Pulmonary artery endothelial cell (primary cell): Measurements from ENCODE around the gene PSME2. TPM values are rescaled to one million over a fixed set of nuclear protein-coding genes. Genes with fewer than 3 reads are reported as not detected.

Experiments
- DNase-seq: peaks from one replicate; pipeline ENCODE4 v3.0.0-alpha.2; 2011; ENCODE audit warnings: low read depth, low spot score
- total RNA-seq: library from RNA; depleted of rRNA; stranded (reverse); fragments of >200 nt; gene quantifications from 2 replicates; pipeline ENCODE4 v1.2.3, GENCODE V29; 2014

Gene PSME2
- total RNA-seq: 155 and 175 TPM in 2 replicates

GRCh38 chr14:24146453-24146977, at the start of gene PSME2:
TSS of gene PSME2 (minus strand) at chr14:24146610. CDS start at chr14:24146581, 29 bp downstream.
- DNase-seq: peak; percentile 94

GRCh38 chr14:24195186-24196070, 49.0 kb upstream of the PSME2 start, which contains the start of gene TM9SF1:
TSS of gene TM9SF1 (minus strand) at chr14:24195441. CDS start at chr14:24195019, 422 bp downstream.
- peak; percentile 66 for DNase-seq

- no peak for DNase-seq
These were observed 48.4 kb upstream of the PSME2 start for GRCh38 chr14:24194873-24195185.

- DNase-seq: no peak
These were observed 47.9 kb upstream of the PSME2 start for GRCh38 chr14:24194186-24194872.

GRCh38 chr14:24192933-24193332, 46.5 kb upstream of the PSME2 start:
- DNase-seq: no peak

- DNase-seq: no peak
These were observed 44.0 kb upstream of the PSME2 start for GRCh38 chr14:24190416-24190815.

- DNase-seq: no peak
These were observed 43.0 kb upstream of the PSME2 start for GRCh38 chr14:24189460-24189859.

GRCh38 chr14:24189059-24189375, 42.6 kb upstream of the PSME2 start:
- DNase-seq: no peak

- DNase-seq: peak; percentile 93
These were observed 42.0 kb upstream of the PSME2 start, which contains the start of gene IPO4 for GRCh38 chr14:24188251-24189058. TSS of gene IPO4 (minus strand) at chr14:24188816. CDS start at chr14:24188787, 29 bp downstream.

GRCh38 chr14:24187539-24187915, 41.1 kb upstream of the PSME2 start:
- no peak for DNase-seq

- no peak for DNase-seq
These were observed 40.6 kb upstream of the PSME2 start for GRCh38 chr14:24186831-24187538.

GRCh38 chr14:24185741-24186140, 39.3 kb upstream of the PSME2 start:
- no peak for DNase-seq

GRCh38 chr14:24185026-24185425, 38.6 kb upstream of the PSME2 start:
- no peak for DNase-seq

- no peak for DNase-seq
These were observed 37.9 kb upstream of the PSME2 start for GRCh38 chr14:24184104-24184970.

GRCh38 chr14:24183014-24183481, 36.6 kb upstream of the PSME2 start:
- no peak for DNase-seq

GRCh38 chr14:24182110-24182882, 35.9 kb upstream of the PSME2 start:
- DNase-seq: no peak

- no peak for DNase-seq
These were observed 35.1 kb upstream of the PSME2 start for GRCh38 chr14:24181371-24182077.
